ENCODE measurements around the gene NTN5. TPM values are rescaled to one million over a fixed set of nuclear protein-coding genes. Genes with fewer than 3 reads are reported as not detected.

Gene NTN5
- total RNA-seq = not detected in 2 replicates

GRCh38 chr19:48672994-48673393 lies at the start of gene NTN5:
TSS of gene NTN5 (minus strand) at chr19:48673017. CDS start at chr19:48670986, 2,031 bp downstream.

GRCh38 chr19:48719263-48720171 lies 46.7 kb upstream of the NTN5 start, which contains the start of gene MAMSTR:
TSS of gene MAMSTR (minus strand) at chr19:48719725. CDS start at chr19:48719031, 694 bp downstream.

GRCh38 chr19:48695743-48696352 lies 23.0 kb upstream of the NTN5 start, which contains the start of gene FUT2:
TSS of gene FUT2 (plus strand) at chr19:48695971. CDS start at chr19:48702957, 6,986 bp downstream.

GRCh38 chr19:48646001-48646721 lies 26.7 kb downstream of the NTN5 start, which contains the start of gene CA11:
TSS of gene CA11 (minus strand) at chr19:48646187. CDS start at chr19:48645632, 555 bp downstream.

GRCh38 chr19:48636859-48637448 lies 35.9 kb downstream of the NTN5 start, which contains the start of gene DBP:
TSS of gene DBP (minus strand) at chr19:48637379. CDS start at chr19:48636994, 385 bp downstream.

GRCh38 chr19:48618916-48619691 lies 53.7 kb downstream of the NTN5 start, which contains the start of the genes RPL18 and SPHK2:
TSS of gene RPL18 (minus strand) at chr19:48619178. CDS start at chr19:48619143, 35 bp downstream.
TSS of gene SPHK2 (plus strand) at chr19:48619506. CDS start at chr19:48620515, 1,009 bp downstream.

GRCh38 chr19:48614436-48615230 lies 58.2 kb downstream of the NTN5 start, which contains the start of gene FAM83E:
TSS of gene FAM83E (minus strand) at chr19:48615076. CDS start at chr19:48613372, 1,704 bp downstream.

Other genes with a start within 250 kb of the NTN5 start
- gene GRWD1, start 227.0 kb downstream of the NTN5 start, total RNA-seq = 46.8 and 50.1 TPM in 2 replicates
- gene KCNJ14, start 217.4 kb downstream of the NTN5 start, total RNA-seq = 0.05 and 0.42 TPM in 2 replicates
- gene CYTH2, start 203.6 kb downstream of the NTN5 start, total RNA-seq = 33.1 and 53.2 TPM in 2 replicates
- 5.8 and 7.5 TPM in 2 replicates for gene LMTK3, start 161.2 kb downstream of the NTN5 start, total RNA-seq
- 60.3 and 60.8 TPM in 2 replicates for gene SULT2B1, start 120.8 kb downstream of the NTN5 start, total RNA-seq
- not detected in 2 replicates for gene SPACA4, start 66.3 kb downstream of the NTN5 start, total RNA-seq
- 2.0 and 6.7 TPM in 2 replicates for gene FAM83E, start 57.9 kb downstream of the NTN5 start, total RNA-seq
- 2,904 and 4,070 TPM in 2 replicates for gene RPL18, start 53.8 kb downstream of the NTN5 start, total RNA-seq
- gene SPHK2, start 53.5 kb downstream of the NTN5 start, total RNA-seq = 13.8 and 15.9 TPM in 2 replicates
- 9.7 TPM in 2 replicates for gene DBP, start 35.6 kb downstream of the NTN5 start, total RNA-seq
- 2.1 and 2.4 TPM in 2 replicates for gene CA11, start 26.8 kb downstream of the NTN5 start, total RNA-seq
- 10.4 and 10.5 TPM in 2 replicates for gene FUT2, start 23.0 kb upstream of the NTN5 start, total RNA-seq
- gene MAMSTR, start 46.7 kb upstream of the NTN5 start, total RNA-seq = 0.85 and 0.88 TPM in 2 replicates
- gene RASIP1, start 67.6 kb upstream of the NTN5 start, total RNA-seq = 3.0 and 4.8 TPM in 2 replicates
- gene IZUMO1, start 73.9 kb upstream of the NTN5 start, total RNA-seq = 0.28 TPM in 1 of 2 replicates, not detected in the other
- 8.0 and 8.2 TPM in 2 replicates for gene FUT1, start 79.6 kb upstream of the NTN5 start, total RNA-seq
- not detected in 2 replicates for gene FGF21, start 82.5 kb upstream of the NTN5 start, total RNA-seq
- gene BCAT2, start 138.0 kb upstream of the NTN5 start, total RNA-seq = 43.5 and 69.6 TPM in 2 replicates
- gene HSD17B14, start 163.5 kb upstream of the NTN5 start, total RNA-seq = 1.1 and 2.4 TPM in 2 replicates
- gene PLEKHA4, start 195.6 kb upstream of the NTN5 start, total RNA-seq = 1.7 and 5.3 TPM in 2 replicates
- gene PPP1R15A, start 199.4 kb upstream of the NTN5 start, total RNA-seq = 25.3 and 25.5 TPM in 2 replicates
- gene TULP2, start 225.7 kb upstream of the NTN5 start, total RNA-seq = not detected in 2 replicates
- 186 and 191 TPM in 2 replicates for gene NUCB1, start 227.3 kb upstream of the NTN5 start, total RNA-seq